GM21360 (cell line): ENCODE data around the gene CNTNAP2.
A peak's percentile ranks its signal among the peaks of the same experiment; 100 is the strongest.

ENCODE experiments used
- ATAC-seq: cut with Tn5 transposase; IDR thresholded peaks from one replicate; pipeline ENCODE4 v1.9.1; 2021; ENCODE audit warnings: mild to moderate bottlenecking, moderate library complexity; ENCODE audit not compliant: unreplicated experiment

The CNTNAP2 gene

DNA sequence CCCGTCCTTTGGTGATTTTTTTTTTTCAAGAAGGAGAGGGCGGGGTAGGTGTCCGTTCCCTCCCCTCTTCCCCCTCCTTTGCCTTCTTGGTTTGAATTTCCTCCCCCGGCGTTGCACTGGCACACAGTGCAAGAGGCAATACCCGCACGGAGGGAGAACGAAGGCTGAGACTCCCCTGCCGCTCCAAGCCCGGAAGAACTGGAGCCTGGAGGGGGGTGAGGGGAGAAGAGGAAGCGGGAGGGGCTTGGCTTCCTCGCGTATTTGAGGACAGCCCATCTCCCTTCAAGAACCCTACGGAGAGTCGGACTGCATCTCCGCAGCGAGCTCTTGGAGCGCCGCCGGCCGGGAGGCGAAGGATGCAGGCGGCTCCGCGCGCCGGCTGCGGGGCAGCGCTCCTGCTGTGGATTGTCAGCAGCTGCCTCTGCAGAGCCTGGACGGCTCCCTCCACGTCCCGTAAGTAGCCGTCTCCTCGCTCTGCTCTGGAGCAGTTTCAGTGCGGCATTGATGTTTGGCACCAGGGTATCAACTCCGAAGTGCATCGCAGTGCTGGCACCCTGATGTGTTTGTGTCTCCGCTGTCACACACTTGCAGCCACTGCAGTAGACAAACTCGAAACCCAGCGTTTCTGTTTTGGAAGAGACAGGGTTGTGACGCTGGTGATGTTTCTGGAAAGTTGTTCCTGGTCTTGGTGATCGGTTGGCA, at the start of gene CNTNAP2:
Gene CNTNAP2 (plus strand): TSS at position 281 of the 702 bp plus-strand sequence. CDS start 76 bp downstream, at position 357.
- ATAC-seq, result no peak

DNA sequence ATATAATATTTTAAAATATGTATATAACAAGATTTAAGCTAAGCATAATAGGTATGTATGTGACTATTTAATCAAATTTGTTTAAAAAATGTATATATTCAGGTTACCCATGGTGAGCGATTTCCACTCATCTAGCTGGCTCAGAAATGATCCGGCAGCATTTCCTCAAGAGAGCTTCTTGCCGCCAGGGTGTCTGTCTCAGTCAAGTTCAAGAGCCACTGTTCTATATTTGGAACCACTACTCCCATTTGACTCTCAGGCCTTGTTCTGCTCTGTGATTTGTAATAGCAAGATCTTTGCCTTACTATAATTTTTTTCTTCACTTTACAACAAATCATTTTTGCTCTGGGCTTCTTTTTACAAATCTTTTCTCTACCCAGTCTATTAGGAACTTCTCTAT, 48.7 kb upstream of the CNTNAP2 start:
- no peak for ATAC-seq

DNA sequence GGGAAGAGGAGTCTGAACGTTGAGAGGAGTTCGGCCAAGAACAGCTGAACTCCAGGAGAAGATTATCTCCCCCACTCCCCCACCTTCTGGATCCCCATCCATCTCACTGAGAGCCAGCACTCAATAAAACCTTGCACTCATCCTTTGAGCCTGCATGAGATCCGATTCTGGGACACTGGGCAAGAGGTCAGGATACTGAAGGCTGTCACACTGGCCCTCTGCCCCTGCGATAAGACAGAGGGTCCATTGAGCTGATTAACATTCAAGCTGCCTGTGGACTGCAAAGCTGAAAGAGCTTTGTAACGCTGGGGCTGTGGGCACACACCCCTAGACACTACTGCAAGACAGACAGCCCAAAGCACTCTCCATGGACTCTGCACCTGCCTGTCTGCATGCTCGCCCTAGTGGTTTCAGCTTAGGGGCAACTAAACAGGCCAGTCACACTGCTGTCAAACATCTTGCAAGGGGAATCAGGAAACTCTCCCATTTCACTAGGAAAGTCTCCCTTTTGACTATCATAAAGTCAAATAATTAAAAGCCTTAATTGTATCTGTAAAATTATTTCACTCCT, 42.3 kb upstream of the CNTNAP2 start:
- no peak for ATAC-seq

DNA sequence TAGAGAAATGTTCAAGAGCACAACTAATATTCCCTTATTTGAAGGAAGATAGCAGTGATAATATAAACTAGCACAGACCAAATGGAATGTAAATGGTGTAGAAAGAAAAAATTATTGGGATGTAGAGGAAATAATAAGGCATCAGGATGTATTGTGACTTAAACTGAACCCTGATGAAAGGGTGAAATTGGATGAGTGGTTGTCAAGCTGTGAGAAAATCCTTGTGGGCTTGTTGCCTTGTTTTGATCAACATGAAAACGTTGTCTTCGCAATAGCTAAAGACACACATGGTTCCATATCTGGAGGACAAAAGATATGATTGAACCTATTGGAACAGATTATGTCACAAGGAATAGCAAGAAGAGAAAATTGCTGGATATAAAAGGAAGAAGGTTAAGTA, 40.3 kb upstream of the CNTNAP2 start:
- no peak for ATAC-seq

DNA sequence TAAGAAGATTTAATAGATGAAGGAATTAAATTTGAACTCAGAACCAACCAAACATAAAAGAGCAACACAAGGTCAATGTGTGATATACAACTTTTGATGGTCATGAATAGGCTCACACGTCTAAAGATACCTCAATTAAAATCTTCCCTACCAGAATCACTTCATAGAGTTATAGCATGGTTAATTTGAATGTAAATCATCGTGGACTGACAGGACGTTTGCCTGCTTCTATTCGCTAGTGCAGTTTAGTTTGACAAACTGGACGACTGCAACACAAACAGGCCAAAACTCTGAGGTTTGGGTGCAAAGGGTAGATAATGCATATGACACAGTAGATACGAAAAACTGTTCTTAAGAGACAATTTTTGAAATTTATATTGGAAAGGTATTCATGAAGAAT, 32.5 kb upstream of the CNTNAP2 start:
- ATAC-seq, result no peak

DNA sequence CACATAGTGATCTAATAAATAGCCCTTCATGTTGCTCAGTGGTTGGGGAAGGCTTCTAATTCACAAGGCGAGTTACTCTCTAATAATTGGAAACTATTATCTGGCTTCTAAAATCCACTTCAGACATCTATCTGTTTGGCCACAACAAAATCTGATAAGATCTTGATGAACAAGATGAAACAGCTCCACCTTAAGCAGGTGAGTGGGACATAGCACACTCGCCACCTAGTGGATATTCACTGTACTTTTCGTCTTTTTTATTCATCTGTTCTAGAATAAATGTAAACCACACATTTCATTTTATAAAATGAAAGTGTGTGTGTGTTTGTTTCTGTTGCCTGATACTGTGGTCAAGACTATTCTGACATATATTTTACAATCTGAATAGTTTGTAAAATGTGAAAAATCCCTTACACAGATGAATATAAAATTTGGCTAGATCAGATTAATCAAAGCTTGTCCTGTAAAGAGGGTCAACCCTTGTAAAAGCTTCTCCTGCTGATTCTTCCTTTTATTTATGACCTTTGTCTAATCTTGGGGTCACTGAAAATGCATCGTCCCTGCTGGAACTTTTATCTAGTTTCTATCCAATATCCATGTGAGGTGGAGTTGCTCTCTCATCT, 26.5 kb upstream of the CNTNAP2 start:
- peak; percentile 95 for ATAC-seq

DNA sequence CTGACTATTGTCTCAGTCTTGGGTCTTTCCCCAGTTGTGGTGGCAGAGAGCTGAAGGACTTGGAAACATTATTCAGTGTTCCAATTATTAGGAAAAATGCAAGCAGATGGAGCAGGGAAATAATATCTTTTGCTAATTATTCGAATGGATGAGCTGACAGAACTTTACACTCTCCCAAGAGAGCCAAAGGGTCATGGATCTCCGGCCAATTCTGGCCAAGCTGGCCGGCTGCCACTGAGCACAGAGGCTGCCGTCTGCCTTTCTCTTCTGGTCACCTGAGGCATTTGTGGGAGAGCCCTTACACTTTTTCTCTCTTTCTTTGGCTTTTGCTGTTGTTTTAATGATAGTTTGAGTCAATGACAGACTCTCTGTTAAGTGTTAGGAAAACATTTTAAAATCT, 22.2 kb upstream of the CNTNAP2 start:
- no peak for ATAC-seq

DNA sequence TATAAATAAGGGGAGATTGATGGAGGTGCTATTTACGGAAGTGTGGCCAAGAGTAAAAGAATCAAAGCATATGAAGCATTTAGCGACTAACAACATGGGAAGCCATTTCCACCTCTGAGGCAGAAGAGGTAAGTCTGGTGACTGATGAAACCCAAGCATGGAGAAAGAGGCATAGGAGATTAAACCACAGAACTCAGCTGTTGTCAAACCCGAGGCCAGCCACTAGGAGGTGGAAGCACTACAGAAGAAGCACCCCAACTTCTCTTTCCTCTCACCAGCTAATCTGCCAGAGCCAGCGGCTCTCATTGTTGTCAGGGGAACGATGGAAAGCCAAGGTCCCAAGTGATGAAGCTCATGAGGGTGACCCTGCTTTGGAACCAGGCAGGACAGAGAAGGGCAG, 19.6 kb upstream of the CNTNAP2 start:
- no peak for ATAC-seq

DNA sequence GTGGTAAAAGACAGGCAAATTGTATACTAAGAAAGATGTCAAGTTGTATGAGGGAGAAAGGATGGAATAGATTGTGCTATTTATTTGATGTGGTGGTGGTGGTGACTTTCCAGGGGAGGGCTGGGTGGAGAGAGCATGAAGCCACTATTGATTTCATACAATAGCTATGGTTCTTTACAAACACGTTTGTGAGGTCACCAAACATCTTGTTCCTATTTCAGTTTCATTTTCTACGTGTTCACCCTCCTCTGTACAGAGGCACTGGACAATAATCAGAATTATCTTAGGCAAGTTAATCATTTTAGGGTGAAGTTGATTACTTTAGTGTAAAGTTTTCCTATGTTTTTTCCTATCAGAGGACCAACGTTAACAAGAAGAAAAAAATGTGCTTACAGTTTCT, 10.3 kb upstream of the CNTNAP2 start:
- ATAC-seq, result no peak

DNA sequence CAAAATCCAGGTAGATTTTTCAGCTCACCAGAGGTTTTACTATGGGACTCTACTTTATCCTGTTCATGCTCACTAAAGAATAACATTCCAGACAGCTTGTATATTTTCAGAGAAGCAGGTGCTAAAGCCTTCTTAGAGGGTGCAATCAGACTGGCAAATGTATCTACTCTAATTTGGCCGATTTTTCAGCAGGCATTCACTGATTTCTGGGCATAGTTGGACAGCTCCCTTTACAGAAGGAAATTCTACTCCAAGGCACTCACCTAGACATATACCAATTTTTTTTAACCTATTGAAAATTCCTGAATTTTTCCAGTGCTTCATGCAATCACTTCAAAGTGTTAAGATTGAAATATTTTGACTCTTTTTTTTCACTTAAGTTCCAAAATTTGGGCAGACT, 3.8 kb upstream of the CNTNAP2 start:
- ATAC-seq, result no peak

DNA sequence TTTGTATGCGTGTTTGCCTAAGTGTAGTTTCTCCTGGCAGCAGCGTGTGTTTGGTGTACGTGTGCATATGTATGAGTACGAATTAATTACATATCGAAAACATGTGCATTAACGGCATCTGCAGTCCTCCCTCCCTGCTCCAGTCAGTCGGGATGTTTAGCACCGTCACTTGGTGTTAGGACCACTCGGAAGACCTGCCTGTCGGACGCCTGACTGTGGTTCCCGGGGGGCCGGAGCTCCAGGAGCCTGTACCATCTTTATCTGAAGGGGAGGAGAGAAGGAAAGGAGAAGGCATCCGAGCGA, 1.1 kb upstream of the CNTNAP2 start:
- no peak for ATAC-seq

DNA sequence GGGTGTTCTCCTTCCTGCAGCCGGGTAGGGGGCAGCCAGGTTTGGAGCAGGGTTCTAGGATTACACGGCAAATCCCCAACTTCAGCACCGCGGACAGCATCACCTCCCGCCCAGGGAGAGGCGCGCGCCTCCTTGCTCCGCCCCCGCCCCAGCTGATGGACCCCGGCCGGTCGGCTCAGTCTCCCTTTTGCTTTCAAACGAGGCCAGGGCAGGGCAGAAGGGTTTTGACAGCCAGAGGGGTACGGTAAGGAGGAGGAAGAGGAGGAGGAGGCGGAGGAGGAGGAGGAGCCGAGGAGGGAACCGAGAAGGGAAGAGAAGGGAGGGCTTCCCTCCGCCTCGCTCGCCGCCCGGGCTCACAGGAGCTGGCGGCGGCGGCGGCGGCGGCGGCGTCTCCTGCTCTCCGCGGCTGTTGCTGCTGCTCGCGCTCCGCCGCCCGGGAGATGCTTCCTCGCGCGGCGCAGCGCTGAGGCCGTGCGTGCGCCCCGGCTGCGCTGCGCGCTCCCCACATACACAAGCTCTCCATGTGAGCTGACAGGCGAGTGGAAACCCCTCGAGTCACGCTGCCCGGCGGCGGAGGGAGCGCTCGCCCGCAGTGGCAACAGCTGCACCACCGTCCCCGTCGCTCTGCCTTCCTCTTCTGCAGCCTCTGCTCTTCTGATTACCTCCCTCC, 615 bp upstream of the CNTNAP2 start:
- peak; percentile 66 for ATAC-seq

DNA sequence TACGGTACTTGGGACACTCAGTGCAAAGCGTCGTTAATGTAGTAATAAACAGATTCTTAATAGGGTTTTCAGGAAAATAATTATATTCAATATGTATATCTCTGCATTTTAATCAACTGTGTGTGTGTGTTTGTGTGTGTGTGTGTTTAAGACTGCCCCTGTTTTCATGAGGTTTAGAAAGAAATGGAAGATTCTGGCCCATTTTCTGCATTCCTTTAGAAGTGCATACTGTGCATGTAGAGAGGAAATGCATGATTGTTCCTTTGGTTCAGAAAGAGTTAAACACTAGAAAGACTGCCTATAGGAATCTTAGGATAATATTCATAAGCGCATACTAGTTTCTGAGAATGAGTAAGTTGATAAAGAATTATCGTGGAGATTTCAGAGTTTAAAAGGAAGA, 975 bp downstream of the CNTNAP2 start:
- ATAC-seq, result no peak

DNA sequence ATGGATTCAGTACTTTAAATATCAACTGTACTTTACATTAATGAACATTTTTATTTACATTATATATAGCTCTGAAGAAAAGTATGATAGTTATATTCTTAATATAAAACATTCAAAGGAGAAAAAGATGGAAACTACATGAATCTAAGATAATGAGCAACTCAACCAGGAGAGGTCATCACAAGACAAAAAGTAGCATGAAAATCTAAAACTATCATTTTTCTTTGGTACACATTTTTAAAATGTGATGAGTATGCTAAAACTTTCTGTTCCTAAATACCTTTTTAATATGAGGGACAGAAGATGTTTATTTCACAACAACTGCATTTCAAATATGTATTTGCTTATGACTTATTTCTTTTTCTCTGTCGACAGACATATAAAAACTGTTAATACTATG, 2.4 kb downstream of the CNTNAP2 start:
- ATAC-seq, result no peak

DNA sequence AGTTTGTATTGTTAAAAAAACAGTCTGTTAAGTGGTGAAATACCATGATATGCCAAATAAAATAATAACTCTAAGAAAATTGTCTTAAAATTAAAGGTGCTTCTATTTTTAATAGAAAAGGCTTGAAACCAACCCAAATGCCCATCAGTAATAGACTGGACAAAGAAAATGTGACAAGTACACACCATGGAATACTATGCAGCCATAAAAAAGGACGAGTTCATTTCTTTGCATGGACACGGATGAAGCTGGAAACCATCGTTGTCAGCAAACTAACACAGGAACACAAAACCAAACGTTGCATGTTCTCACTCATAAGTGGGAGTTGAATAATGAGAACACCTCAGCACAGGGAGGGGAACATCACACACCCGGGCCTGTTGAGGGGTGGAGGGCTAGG, 7.1 kb downstream of the CNTNAP2 start:
- no peak for ATAC-seq

DNA sequence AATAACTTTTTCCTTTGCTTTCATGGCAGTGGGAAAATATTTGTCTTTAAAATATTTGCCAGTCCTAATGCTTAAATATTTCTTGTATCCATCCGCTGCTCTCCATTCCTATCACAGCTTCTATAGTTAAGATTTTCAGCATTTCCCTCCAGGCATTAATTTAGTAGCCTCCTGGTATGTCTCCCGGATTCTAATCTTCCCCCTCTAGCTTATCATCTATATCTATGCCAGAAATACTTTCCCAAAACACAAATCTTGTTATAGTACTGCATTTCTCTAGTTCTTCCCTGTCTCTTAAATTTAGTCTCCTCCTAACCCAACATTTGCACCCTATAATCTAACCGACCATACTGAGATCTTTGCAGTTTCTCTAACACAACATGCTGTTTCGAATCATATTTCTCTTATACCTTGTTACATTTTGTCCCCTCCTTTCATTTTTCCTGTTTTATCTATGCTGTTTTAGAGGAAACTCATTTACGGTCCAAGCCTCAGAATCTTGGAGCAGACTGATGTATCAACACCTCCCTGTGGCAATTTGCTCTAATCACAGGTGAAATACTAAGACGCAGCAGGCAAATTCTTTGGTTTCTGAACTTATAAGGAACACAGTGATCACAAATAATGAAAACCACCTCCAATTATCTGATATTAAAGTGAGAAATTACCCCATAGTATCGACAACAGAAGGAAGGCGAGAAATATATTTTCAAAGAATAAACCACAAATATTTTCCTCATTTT, 10.3 kb downstream of the CNTNAP2 start:
- no peak for ATAC-seq

DNA sequence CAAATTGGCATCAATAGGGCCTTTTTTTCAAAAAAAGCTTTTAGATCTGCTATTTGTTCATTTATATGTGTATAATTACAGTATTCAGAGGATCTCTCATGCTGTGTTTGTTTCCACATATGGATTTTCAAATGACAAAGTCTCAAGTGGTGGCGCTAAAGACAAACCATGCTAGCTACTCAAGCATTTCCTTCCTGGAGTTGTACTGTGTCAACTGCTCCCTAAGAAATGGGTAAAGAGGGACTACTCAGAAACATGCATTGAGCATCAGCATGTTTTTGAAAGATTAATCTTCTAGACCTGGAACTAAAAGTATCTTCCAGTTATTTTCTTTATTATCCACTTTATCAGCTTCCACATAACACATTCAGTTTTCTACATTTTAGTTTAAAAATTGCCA, 12.7 kb downstream of the CNTNAP2 start:
- no peak for ATAC-seq

DNA sequence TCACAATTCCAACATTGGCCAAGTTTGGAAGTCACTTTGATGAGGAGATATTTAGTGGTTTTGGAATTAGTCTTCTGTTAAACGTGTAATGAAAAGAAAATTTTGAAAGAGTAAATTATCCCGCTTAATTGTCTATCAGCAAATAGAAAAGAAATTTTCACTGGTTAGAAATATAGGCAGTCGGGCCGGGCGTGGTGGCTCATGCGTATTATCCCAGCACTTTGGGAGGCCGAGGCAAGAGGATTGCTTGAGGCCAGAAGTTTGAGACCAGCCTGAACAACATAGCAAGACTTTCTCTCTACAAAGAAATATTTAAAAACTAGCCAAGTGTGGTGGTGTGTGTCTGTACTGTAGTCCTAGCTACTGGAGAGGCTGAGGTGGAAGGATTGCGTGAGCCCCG, 13.4 kb downstream of the CNTNAP2 start:
- ATAC-seq, result no peak

DNA sequence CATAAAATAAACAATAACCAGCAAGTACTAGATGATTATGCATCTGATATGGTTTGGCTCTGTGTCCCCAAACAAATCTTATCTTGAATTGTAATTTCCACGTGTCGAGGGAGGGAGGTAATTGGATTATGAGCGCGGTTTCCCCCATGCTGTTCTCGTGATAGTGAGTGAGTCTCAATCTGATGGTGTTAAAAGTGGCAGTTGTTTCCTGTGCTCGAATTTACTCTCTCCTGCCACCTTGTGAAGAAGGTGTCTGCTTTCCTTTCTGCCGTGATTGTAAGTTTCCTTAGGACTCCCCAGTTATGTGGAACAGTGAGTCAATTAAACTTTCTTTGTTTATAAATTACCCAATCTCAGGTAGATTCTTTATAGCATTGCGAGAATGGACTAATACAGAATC, 15.1 kb downstream of the CNTNAP2 start:
- ATAC-seq, result no peak

DNA sequence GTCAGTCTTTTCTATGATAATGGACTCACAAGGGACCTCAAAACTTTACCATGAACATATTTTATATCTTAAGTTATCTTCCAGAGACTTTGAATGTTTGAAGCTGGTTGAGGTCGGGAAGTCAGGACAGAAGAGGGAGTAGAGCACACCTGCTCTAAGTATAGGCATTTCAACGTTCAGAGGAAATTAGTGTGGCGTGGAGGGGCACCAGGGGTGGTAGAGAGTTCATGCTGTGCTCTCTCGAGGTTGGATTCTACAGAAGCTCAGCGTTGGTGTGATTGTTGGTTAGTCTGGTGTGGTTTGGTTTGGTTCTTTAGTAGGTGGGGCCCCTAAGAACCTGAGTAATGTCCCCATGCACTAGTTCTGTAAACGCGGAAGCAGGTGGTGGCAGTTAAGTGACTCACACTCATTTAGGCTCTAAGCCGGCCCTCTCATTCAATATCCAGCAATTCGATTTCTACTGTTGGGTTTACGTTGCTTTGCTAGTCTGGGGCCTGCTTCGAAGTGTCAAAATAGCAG, 19.8 kb downstream of the CNTNAP2 start:
- ATAC-seq, result no peak

DNA sequence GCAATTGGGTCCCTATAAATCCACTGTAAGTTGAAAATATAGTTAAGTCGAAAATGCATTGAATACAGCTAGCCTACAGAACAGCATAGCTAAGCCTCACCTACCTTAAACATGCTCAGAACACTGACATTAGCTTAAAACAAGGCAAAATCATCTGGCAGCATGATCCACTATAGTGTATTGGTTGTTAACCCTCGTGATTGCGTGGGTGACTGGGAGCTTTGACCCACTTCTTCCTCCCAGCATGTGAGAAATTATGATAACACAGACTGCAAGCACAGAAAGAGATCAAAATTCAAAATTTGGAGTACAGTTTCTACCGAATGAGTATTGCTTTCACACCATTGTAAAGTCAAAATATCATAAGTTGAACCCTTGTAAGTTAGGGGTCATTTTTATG, 22.3 kb downstream of the CNTNAP2 start:
- ATAC-seq, result no peak
